ENCODE measurements around the gene BARD1.
A peak's percentile ranks its signal among the peaks of the same experiment; 100 is the strongest.

Gene BARD1

GRCh38 chr2:214830794-214831346 is 21.4 kb upstream of the BARD1 start:
- Histone ChIP-seq H4K20me1 (ENCODE audit: insufficient read depth, low read length) (no peaks in the 10 kb centered on the region), H3K36me3 (replicated peaks; ENCODE audit: low read depth, low read length) (no peaks in the 10 kb centered on the region), H2AFZ (ENCODE audit: low read depth, low read length) (no peak overlapping the region), H3K4me2 (ENCODE audit: low read length) (no peak overlapping the region), H3K9me3 (ENCODE audit: insufficient read depth, low read length) (no peaks in the 10 kb centered on the region), H3K79me2 (ENCODE audit: low read length) (no peaks in the 10 kb centered on the region), H3K4me1 (ENCODE audit: low read length) (no peaks in the 10 kb centered on the region), H3K27ac (ENCODE audit: low read length) (no peak overlapping the region), H3K4me3 (ENCODE audit: low read length) (no peak overlapping the region), H3K27me3 (ENCODE audit: low read depth, low read length) (no peaks in the 10 kb centered on the region), H3K9ac (ENCODE audit: low read length) (no peak overlapping the region)
- TF ChIP-seq EZH2phosphoT487 (IDR thresholded peaks at IDR 0.05; ENCODE audit: low read depth): no peak
- peak; percentile 37 for TF ChIP-seq CTCF (IDR thresholded peaks at IDR 0.05; ENCODE audit: low read depth, low read length)

GRCh38 chr2:214816008-214816533 is 6.6 kb upstream of the BARD1 start:
- H3K36me3 ChIP-seq (replicated peaks; ENCODE audit: low read depth, low read length): no peaks in the 10 kb centered on the region
- TF ChIP-seq EZH2phosphoT487 (IDR thresholded peaks at IDR 0.05; ENCODE audit: low read depth): no peak
- no peak for TF ChIP-seq CTCF (IDR thresholded peaks at IDR 0.05; ENCODE audit: low read depth, low read length)
- no peaks in the 10 kb centered on the region for H3K9me3 ChIP-seq (ENCODE audit: insufficient read depth, low read length)

GRCh38 chr2:214810671-214811070 is 1.2 kb upstream of the BARD1 start:
- peaks cover 20% of the 10 kb centered on the region for H4K20me1 ChIP-seq (ENCODE audit: insufficient read depth, low read length)
- no peaks in the 10 kb centered on the region for H3K9me3 ChIP-seq (ENCODE audit: insufficient read depth, low read length)
- peaks cover 33% of the 10 kb centered on the region for H3K79me2 ChIP-seq (ENCODE audit: low read length)
- peak overlapping the region; percentile 85 for H3K4me3 ChIP-seq (ENCODE audit: low read length)
- no peaks in the 10 kb centered on the region for H3K27me3 ChIP-seq (ENCODE audit: low read depth, low read length)
- H3K27ac ChIP-seq (ENCODE audit: low read length): no peak overlapping the region
- peak overlapping the region; percentile 95; the same call in 1 of the 2 replicates for H2AFZ ChIP-seq (ENCODE audit: low read depth, low read length)
- peaks cover 13% of the 10 kb centered on the region for H3K4me1 ChIP-seq (ENCODE audit: low read length)
- peak overlapping the region; percentile 87 for H3K9ac ChIP-seq (ENCODE audit: low read length)
- peak overlapping the region; percentile 96 for H3K4me2 ChIP-seq (ENCODE audit: low read length)
- peaks cover 5% of the 10 kb centered on the region for H3K36me3 ChIP-seq (replicated peaks; ENCODE audit: low read depth, low read length)
- no peak for TF ChIP-seq CTCF (IDR thresholded peaks at IDR 0.05; ENCODE audit: low read depth, low read length)
- no peak for TF ChIP-seq EZH2phosphoT487 (IDR thresholded peaks at IDR 0.05; ENCODE audit: low read depth)

More at GRCh38 chr2:214816008-214816533, 6.6 kb upstream of the BARD1 start:
- H3K27ac ChIP-seq (ENCODE audit: low read length): no peak overlapping the region
- H3K27me3 ChIP-seq (ENCODE audit: low read depth, low read length): no peaks in the 10 kb centered on the region
- H3K79me2 ChIP-seq (ENCODE audit: low read length): no peaks in the 10 kb centered on the region
- no peak overlapping the region for H3K4me2 ChIP-seq (ENCODE audit: low read length)
- H3K9ac ChIP-seq (ENCODE audit: low read length): no peak overlapping the region
- no peaks in the 10 kb centered on the region for H3K4me1 ChIP-seq (ENCODE audit: low read length)
- no peak overlapping the region for H2AFZ ChIP-seq (ENCODE audit: low read depth, low read length)
- H4K20me1 ChIP-seq (ENCODE audit: insufficient read depth, low read length): no peaks in the 10 kb centered on the region
- H3K4me3 ChIP-seq (ENCODE audit: low read length): no peak overlapping the region

- peaks cover 27% of the 10 kb centered on the region for H4K20me1 ChIP-seq (ENCODE audit: insufficient read depth, low read length)
- peaks cover 40% of the 10 kb centered on the region for H3K79me2 ChIP-seq (ENCODE audit: low read length)
- H3K4me3 ChIP-seq (ENCODE audit: low read length): peak overlapping the region; percentile 97
- H2AFZ ChIP-seq (ENCODE audit: low read depth, low read length): peak overlapping the region; percentile 95
- peak overlapping the region; percentile 87 for H3K9ac ChIP-seq (ENCODE audit: low read length)
- no peak for TF ChIP-seq CTCF (IDR thresholded peaks at IDR 0.05; ENCODE audit: low read depth, low read length)
- no peak for TF ChIP-seq EZH2phosphoT487 (IDR thresholded peaks at IDR 0.05; ENCODE audit: low read depth)
- H3K9me3 ChIP-seq (ENCODE audit: insufficient read depth, low read length): no peaks in the 10 kb centered on the region
- peaks cover 8% of the 10 kb centered on the region for H3K36me3 ChIP-seq (replicated peaks; ENCODE audit: low read depth, low read length)
- H3K4me1 ChIP-seq (ENCODE audit: low read length): peaks cover 13% of the 10 kb centered on the region
- peak overlapping the region; percentile 96 for H3K4me2 ChIP-seq (ENCODE audit: low read length)
- H3K27ac ChIP-seq (ENCODE audit: low read length): peak overlapping the region; percentile 88
- no peaks in the 10 kb centered on the region for H3K27me3 ChIP-seq (ENCODE audit: low read depth, low read length)
Observed at GRCh38 chr2:214809751-214810564, 475 bp upstream of the BARD1 start.
